NAMALWA (cell line): ENCODE data around the gene FUT1.
"Not testable (repeated sequence)": the region's sequence is repeated elsewhere in the genome, so short reads cannot be mapped to it uniquely, and the experiment has no call there.

ENCODE experiments used
- DNase-seq: peaks from one replicate; pipeline ENCODE4 v3.0.0-alpha.2; 2015; ENCODE audit warnings: low spot score

FUT1 gene

GRCh38 chr19:48718106-48718505 is 34.3 kb downstream of the FUT1 start:
- DNase-seq: not testable (repeated sequence)

DNA sequence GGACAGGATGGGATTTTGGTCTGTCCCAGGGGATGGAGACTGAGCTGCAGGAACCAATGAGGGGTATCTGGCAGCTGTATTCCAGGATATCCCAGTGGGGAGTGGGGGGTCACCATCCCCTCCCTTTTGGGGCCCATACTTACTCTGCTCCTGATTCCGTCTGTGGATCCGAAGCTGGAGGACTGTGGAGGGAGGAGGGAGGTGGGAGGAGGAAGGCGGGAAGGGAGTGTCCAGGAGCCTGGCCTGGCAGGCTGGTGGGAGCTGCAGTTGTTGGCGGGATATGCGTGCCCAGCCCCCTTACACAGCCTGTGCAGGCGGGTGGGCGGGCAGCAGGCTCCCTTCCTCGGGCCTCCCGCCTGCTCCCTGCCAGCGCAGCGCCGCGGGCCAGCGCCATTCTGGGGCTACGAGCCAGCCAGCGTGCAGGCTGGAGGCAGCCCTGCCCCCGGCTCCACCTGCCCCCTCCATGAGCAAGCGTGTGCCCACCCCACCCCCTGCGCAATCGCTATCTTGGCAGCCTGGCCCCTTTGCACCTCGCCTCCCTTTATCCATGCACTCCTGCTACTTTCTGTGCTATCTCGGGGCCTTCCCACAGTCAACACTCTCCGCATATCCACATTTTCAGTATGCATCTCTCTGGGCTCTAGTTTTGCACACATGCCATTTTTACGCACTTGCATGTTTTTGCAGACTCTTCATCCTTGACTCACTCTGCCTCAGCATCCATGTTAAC is 35.7 kb downstream of the FUT1 start:
- DNase-seq: no peak

- no peak for DNase-seq
Measured at GRCh38 chr19:48715681-48716171, 36.7 kb downstream of the FUT1 start.

GRCh38 chr19:48714759-48715675 is 37.4 kb downstream of the FUT1 start:
- no peak for DNase-seq

DNA sequence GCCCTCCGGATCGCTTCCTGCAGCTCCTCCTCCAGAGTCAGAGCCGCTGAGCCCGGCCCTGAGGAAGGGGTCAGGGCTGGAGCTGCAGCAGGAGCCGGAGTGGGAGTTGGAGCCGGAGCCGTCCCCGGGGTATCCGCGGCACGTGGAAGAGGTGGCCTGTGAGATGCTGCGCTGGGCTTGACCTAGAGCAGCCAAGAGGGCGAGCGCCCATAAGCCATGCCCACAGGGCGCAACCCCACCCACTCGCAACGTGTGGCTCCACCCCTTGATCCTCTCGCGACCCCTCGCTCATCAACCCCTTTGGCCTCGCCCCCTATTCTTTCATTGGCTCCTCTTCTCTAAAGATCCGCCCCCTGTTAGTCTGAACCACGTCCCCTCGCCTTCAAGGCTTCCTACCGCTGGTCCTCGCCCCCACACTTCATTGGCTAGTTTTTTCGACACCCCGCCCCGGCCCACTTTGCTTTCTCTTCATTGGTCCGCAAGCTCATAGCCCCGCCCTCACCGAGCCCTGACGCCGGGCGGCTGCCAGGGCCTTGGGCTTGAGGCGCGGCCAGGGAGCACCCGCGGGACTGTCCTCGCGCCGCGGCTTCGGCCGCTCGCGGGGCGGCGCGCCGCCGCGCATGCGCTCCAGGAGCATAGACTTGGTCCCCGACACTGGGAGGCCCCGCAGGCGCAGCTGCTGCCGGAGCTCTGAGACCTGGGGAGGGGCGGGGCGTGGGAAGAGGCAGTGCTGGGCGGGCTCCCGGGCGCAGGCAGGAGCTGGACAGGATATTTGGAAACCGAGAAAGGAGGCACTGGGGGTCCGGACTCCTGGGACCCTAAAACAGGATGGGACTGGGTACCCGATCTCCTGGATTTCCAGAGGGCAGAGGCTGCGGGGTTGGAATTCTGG is 38.3 kb downstream of the FUT1 start:
- peak; percentile 99 for DNase-seq

GRCh38 chr19:48713041-48713863 is 39.2 kb downstream of the FUT1 start:
- DNase-seq: peak; percentile 47

DNA sequence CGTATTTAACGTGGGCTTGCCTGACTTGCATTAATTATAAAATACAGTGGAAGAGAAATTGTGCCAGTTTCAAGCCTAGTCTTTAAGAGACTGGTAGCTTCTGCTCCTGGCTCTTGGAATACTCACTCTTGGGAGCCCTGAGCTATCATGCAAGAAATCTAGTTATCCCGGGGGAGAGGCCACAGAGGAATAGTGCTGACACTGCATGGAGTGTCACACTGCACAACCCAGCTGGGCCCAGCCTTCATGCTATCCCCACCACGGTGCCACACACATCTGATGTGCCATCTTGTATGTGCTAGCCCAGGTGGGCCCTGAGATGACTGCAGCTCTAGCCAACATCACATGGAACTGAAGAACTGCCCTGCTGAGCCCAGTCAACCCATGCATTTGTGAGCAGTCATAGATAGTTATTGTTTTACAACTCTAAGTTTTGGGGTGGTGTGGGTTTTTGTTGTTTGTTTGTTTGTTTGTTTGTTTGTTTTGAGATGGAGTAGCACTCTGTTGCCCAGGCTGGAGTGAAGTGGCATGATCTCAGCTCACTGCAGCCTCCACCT is 41.3 kb downstream of the FUT1 start:
- no peak for DNase-seq

GRCh38 chr19:48708471-48708870 is 44.0 kb downstream of the FUT1 start:
- DNase-seq: no peak

GRCh38 chr19:48705431-48705830 is 47.0 kb downstream of the FUT1 start:
- no peak for DNase-seq

DNA sequence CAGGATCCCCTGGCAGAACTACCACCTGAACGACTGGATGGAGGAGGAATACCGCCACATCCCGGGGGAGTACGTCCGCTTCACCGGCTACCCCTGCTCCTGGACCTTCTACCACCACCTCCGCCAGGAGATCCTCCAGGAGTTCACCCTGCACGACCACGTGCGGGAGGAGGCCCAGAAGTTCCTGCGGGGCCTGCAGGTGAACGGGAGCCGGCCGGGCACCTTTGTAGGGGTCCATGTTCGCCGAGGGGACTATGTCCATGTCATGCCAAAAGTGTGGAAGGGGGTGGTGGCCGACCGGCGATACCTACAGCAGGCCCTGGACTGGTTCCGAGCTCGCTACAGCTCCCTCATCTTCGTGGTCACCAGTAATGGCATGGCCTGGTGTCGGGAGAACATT is 49.1 kb downstream of the FUT1 start:
- DNase-seq: no peak

DNA sequence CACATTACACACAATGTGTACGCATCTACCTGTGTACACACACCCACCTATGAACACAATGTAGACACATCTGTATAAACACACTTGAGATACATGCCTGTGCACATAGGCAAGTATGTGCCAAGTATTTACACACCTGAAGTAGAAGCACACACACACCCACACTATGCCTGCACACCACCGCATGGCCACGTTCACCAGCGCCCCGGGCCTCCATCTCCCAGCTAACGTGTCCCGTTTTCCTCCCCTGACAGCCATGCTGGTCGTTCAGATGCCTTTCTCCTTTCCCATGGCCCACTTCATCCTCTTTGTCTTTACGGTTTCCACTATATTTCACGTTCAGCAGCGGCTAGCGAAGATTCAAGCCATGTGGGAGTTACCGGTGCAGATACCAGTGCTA is 49.7 kb downstream of the FUT1 start:
- no peak for DNase-seq

GRCh38 chr19:48698046-48698445 is 54.4 kb downstream of the FUT1 start:
- DNase-seq: no peak
